NOMO-1 treated with dmso at 0.1 percent for 144 hours (cell line): ENCODE results near the gene DEPP1.

Source experiments
- DNase-seq: peaks from one replicate; lab custom pipeline; 2025; ENCODE audit not compliant: unreplicated experiment; lab: John Stamatoyannopoulos, UW

Gene DEPP1

GRCh38 chr10:44934416-44935200 is 44.0 kb downstream of the DEPP1 start:
- DNase-seq, result no peak

- no peak for DNase-seq
Measured at GRCh38 chr10:44933451-44934321, 44.9 kb downstream of the DEPP1 start.

- peak; percentile 72 for DNase-seq
Measured at GRCh38 chr10:44932517-44933450, 45.8 kb downstream of the DEPP1 start.

GRCh38 chr10:44931621-44932516 is 46.7 kb downstream of the DEPP1 start:
- no peak for DNase-seq

- DNase-seq, result no peak
Measured at GRCh38 chr10:44930904-44931620, 47.5 kb downstream of the DEPP1 start.

- DNase-seq, result no peak
Measured at GRCh38 chr10:44929356-44930255, 49.0 kb downstream of the DEPP1 start.

- no peak for DNase-seq
Measured at GRCh38 chr10:44928462-44928861, 50.1 kb downstream of the DEPP1 start.

GRCh38 chr10:44927352-44927751 is 51.3 kb downstream of the DEPP1 start:
- DNase-seq, result no peak

GRCh38 chr10:44926751-44927351 is 51.8 kb downstream of the DEPP1 start:
- DNase-seq, result no peak
